ENCODE measurements around the gene GLP1R.

- TF ChIP-seq POLR2AphosphoS5 (IDR thresholded peaks at IDR 0.05) (no peak), EZH2 (IDR thresholded peaks at IDR 0.05; ENCODE audit: borderline replicate concordance, insufficient read depth, low read length, poor library complexity, severe bottlenecking) (no peak), CTCF (IDR thresholded peaks at IDR 0.05; ENCODE audit: poor library complexity, severe bottlenecking) (no peak), EP300 (conservative IDR thresholded peaks at IDR 0.05; ENCODE audit: poor library complexity, severe bottlenecking) (no peak)
These were observed 33.7 kb downstream of the GLP1R start for GRCh38 chr6:39082310-39082709.

Data from neural cell (in vitro differentiated cells).